ENCODE measurements around the gene GATM.
"Not testable (repeated sequence)": the region's sequence is repeated elsewhere in the genome, so short reads cannot be mapped to it uniquely, and the experiment has no call there.

The GATM gene

DNA sequence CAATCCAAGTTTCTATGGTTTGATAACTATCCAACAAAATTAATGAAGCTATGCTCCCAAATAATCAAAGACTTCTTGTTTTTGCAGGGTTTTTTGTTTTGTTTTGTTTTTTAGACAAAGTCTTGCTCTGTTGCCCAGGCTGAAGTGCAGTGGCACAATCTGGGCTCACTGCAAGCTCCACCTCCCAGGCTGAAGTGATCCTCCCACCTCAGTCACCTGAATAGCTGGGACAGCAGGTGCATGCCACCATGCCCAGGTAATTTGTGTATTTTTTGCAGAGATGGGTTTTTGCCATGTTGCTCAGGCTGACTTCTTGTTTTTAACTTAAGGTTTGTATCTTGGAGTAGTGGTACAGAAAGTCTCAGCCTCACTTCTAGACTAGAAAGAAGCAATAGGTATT is 11.0 kb upstream of the GATM start:
- DNase-seq (ENCODE audit: low spot score), result no peak

DNA sequence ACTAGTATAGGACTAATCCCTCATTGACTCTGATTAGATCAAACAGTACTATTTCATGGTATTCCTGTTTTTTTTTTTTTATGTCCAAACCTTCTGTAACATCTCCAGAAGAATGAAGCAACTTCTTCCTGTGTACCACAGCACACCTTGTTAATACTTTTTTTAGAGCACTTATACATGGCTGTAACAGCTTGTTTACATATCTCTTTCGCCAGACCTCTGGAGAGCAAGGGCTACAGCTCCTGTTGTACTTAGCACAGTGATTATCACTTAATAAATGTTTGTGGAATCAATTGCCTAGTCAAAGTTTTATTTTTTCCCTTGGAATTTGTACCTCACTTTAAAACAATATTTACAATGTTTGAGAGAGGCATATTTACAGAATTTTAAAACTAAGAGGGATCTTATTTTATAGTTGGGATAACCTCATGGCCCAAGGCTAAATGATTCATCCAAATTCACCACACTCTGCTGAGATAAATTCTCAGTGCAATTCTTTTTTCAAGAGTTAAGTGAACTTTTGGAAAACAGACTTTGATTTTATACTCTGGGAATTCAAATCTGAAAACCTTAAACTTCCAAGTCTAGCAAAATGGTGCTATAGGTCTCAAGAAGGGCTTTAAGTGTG is 9.2 kb upstream of the GATM start:
- no peak for DNase-seq (ENCODE audit: low spot score)

DNA sequence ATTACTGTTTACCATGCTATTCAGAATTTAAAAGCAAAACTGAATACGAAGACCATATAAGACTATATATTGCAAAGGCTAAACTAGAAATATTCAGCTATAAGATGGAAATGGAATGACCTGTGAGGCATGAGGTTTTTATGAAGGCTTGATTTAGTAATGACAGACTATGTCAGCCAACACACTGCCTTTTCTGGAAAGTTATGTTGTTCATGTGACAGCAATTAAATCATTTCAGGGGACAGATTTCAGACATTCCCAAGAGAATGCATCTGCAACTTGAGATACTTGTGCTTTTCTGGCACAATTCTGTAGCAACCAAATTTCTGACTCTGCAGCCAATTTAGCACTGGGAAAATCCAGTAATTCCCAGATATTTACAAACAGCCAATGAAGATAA is 8.6 kb upstream of the GATM start:
- DNase-seq (ENCODE audit: low spot score), result no peak

DNA sequence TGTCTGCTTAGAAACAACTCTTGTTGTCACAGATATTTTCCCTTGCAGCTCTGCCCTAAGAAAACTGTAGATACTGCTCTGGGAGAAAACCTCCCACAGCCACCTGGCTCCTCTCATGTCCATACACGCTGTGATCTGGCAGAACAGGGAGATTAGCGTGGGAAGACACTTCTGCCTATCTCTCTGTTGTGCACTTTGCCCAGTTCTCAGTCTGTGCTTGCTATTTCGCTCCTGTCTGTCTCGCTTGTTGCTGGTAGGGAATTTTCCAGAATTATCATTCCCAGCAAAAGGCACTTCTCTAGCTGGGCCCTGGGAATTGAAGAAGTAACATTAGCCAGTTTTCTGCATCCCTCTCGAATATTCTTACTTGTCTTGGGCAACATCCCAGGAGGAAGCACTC is 8.1 kb upstream of the GATM start:
- no peak for DNase-seq (ENCODE audit: low spot score)

DNA sequence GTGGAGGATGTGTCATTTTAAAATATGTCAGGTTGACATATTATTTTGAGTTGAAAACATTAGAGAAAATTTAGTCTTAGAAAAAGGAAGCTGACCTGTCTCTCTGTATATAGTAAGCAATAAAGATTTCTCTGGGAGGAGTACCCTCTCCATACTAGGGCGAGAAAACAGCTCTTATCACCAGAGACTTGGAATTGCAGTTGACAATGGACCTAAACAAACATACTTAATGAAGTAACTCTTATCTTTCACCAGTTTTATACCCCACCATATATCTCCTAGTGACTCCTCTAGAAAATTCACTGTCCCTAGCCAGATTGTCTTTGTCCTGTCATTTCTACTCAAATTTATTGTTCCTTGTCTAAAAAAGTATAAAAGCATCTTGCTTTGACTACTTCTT is 7.2 kb upstream of the GATM start:
- DNase-seq (ENCODE audit: low spot score), result no peak

DNA sequence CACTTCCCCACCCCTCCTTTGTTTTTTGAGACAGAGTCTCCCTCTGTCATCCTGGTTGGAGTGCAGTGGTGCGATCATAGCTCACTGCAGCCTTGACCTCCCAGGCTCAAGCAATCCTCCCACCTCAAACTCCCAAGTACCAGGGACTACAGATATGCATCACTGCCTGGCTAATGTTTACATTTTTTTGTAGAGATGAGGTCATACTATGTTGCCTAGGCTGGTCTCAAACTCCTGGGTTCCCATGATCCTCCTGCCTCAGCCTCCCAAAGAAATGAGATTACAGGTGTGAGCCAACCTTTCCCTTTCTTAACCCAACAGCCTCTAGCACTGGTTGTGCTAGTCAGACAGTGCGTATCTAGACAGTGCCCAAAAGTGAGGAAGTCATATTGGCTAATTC is 6.4 kb upstream of the GATM start:
- no peak for DNase-seq (ENCODE audit: low spot score)

DNA sequence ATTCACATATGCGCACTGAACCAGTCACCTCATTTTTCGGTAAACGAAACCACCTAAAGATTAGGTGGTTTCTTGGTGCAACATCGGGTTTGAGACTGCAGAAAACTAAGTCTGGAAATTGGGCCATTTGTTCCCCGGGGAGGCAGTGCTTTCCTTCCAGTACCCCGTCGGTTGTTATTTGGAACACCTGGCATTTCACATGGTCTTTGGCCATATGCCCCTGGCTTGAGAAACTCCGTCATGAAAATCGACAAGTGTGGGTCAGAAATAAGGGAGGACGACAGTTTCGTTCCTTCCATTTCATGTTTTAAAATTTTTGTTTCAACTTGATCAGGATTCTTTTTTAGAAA is 544 bp upstream of the GATM start:
- DNase-seq (ENCODE audit: low spot score), result no peak

DNA sequence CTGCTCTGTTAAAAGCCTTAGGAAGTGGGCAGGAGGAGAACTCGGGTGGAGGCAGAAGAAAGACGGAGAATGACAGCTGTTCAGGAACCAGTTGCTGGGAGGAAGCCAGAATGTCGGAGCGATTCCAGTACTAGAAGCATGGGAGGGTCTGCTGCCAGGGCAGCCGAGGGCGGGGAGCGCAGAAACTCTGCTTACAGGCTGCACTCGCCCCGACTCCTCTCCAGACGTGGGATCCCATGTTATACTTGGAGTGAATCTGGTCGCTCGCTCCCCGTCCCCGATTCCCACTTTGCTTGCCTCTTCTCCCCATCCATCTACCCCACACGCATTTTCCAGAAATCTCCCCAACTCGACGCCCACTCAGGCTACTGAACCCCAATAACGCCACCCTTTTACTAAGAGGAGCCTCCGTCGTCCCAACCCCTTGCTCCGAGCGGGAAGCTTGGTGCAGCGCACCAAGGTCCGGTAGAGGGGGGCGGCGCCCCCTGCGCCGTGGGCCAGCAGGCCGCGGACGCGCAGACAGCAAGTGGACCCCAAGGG is 665 bp downstream of the GATM start:
- DNase-seq (ENCODE audit: low spot score), result no peak

DNA sequence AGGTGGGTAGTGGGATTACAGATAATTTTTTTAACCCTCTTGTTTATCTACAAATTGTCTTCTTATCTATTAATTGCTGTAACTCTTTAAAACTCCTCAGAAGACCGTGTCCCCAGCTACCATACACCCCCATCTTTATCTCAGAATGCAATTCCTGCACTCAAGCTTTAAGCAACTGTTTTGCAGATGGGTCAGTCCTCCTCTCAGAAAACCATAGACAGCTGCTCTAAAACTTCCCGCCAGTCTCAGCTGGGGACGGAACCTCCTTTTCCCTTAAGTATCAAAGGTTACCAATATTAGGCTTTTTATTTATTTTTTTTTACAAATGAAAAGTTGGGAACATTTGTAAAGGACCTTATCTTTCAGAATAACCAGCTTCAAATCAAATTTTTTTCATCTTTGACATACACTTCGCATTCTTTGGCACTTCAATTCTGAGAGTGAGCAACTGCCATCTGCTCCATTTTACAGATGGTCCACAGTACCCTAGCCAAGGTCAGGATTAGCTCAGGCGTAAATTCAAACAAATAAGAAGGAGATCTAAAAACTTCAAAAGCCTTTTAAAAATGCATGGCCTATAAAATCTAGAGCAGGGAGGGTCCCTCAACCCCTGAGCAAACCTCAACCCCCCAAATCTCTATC is 1.3 kb downstream of the GATM start:
- no peak for DNase-seq (ENCODE audit: low spot score)

DNA sequence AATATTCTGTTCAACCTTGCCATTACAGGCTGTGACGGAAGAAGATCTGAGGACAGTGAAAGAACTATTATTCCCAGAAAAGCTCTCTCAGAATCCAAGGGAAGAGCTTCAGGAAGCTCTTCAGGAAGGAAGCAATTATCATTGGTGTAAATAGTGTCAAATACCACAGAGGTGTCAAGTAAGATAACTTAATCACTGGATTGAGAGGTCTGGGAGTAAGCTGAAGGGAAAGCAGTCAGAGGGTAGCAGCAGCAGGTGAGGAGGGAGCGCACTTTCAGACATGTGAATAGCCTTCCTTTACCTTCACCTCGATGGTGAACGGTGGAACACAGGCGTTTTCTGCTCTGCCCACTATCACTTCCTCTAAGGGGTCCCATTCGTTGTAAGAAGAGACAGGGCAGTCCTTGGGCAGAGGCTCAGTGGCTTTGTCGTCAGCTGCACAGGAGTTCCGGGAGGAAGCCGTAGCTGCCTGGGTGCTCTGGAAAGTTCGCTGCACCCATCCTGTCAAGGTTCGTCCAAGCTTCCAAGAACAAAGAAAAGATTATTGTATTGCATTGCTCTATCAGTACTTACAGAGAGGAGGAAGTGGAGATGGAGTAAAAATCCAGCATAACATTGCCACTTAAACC is 1.9 kb downstream of the GATM start:
- no peak for DNase-seq (ENCODE audit: low spot score)

DNA sequence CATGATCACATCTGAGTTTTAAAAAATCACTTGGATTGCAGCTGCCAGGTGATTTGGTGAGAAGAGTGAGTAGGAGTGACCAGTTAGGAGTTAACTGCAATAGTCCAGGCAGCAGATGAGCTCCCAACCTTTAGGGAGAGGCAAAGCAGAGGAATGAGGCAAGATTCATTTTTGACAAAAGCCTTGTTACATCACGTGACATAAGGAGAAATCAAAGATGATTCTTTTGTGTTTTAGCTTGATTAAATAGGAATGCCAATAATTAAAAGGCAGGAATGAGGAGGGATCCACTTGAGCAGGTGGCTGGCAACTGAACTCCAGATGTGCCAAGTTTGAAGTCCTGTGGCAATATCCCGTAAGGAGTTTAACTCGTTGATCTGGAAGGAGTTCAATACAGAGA is 2.5 kb downstream of the GATM start:
- no peak for DNase-seq (ENCODE audit: low spot score)

DNA sequence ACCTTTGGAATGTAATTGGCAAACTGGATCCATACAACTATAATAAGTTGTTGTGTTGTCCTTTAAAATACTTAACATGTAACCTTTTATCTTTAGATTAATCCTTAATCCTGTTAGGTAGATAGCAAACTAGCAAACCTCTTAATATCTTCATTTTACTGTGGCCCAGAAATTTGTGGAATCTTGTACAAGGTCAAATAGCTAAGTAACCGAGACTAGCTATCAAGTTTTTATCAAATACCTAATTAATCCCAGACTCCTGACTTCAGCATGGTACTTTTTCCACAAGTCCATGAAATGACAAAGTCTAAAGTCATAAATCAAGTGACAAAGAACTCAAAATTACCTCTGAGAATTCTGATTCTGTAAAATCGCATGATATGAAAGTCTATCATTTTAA is 4.4 kb downstream of the GATM start:
- no peak for DNase-seq (ENCODE audit: low spot score)

DNA sequence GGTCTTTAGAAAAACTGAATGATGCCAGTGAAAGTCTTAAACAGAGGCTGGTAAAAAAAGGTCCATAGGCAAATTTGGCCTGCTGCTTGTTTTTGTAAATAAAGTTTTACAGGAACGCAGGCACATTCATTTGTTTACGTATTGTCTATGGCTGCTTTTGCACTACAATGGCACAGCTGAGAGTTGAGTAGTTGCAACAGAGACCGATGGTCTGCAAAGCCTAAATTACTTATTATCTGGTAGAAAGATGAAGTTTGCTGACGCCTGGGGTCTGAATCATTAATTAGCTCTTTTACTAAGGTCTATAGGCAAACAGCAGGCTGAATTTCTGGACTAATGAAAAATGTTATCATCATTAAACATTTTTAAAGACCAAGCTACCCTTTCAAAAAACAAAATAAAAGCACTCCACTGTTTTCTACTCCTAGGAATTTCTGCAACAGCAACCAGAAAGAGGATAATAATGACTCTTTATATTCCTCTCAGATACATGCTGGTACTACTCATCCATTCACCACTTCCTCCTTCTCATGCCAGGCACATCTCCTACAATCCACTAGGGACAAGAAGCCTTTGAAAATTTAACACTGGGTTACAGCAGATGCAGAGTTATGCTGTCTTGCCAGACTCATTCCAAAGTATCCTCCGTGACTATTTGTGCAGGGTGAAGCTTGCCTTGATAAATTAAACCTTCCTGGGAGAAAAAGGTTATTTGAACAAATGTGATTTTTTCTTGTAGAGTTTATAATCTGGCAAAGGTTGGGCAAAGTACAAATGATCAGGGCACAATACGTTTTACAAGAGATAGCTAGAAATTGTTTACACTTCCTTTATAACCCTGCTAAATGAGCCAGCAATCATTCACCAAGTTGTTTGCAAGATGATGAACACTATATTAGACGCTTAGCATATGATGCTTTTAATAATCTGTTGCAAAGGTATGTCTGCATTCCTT is 6.0 kb downstream of the GATM start:
- DNase-seq (ENCODE audit: low spot score), result no peak

DNA sequence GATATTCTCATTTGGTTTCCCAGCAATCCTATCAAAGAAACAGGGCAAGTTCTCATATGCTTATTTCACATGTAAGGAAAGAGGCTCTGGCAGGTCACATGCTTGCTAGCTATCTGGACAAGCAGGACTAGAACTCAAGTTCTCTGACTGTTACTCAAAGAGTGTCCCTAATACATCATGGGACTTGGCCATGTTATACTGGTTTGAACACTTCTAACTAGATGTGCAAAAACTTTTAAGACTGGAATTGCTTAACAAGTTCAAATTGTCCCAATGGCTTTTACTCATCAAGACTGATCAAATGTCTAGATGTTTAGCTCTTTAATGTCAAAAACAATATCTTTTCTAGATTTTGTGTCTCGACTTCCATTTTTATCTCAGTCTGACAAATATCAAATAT is 6.8 kb downstream of the GATM start:
- no peak for DNase-seq (ENCODE audit: low spot score)

DNA sequence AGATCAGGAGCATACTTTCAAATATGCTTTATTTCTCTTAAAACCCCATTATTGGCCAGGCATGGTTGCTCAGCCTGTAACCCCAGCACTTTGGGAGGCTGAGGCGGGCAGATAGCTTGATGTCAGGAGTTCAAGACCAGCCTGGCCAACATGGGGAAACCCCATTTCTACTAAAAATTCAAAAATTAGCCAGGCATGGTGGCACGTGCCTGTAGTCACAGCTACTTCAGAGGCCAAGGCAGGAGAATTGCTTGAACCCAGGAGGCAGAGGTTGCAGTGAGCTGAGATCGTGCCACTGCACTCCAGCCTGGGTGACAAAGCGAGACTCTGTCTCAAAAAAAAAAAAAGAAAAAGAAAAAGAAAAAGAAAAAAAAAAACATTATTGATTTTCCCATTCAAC is 8.3 kb downstream of the GATM start:
- DNase-seq (ENCODE audit: low spot score), result not testable (repeated sequence)

DNA sequence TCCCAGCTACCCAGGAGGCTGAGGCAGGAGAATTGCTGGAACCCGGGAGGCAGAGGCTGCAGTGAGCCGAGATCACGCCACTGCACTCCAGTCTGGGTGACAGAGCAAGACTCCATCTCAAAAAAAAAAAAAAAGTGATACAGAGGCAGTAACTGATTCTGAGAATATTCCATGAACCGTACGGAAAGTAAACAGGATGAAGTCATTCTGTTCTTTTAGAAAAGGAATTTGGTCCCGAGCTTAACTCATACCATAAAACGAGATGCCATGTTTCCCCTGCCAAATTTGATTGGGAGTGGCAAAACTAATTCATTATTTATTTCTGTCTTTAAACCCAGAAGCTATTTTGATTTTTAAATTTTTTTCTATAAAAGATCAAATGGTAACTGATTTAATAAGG is 11.1 kb downstream of the GATM start:
- not testable (repeated sequence) for DNase-seq (ENCODE audit: low spot score)

DNA sequence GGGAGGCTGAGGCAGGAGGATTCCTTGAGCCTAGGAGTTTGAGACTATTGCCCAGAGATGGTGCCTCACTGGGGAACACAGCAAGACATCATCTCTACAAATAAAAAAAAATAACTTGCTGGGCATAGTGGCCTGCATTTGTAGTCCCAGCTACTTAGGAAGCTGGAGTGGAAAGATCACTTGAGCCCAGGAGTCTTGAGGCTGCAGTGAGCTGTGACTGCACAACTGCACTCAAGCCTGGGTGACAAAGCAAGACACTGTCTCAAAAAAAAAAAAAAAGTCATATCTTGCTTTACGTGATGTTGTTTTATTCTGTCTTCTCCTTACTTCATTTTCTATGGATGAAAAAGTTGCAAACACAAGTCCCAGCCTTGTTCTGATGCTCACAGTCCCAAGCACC is 14.1 kb downstream of the GATM start:
- DNase-seq (ENCODE audit: low spot score), result no peak

DNA sequence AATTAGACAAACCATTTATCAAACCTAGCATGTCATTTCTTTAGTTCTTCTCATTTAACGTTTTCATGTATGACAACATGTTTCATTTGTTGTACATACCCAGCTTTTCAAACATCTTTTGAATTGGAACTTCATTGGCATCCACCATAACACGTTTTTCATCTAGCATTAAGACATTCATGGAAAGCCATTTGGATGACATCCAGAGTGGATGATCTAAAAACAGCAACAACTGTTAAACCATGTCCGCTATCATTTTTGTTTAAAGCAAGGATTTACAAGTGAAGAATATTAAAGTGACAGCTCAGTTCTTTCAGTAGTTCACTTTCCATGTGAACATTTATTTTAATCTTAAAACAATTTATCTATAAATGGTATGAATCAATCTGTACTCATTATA is 14.5 kb downstream of the GATM start:
- no peak for DNase-seq (ENCODE audit: low spot score)

DNA sequence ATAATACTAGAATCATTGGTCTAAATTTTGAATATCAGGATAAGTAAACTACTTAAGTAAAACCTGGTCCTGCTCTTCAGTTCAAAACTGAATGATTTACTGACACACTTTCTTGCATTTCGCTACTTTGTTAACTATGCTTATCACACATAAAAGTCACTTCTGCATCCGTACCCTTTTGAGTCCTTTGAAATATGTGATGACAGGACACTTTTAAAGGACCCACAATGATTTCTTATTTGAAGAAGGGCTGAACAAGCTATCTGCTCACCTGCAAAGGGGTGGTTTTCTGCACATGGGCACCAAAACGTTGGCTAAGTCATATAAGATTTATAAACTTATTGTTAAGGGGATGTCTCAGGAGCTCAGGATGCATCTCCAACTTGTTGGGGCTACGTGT is 15.0 kb downstream of the GATM start:
- no peak for DNase-seq (ENCODE audit: low spot score)

DNA sequence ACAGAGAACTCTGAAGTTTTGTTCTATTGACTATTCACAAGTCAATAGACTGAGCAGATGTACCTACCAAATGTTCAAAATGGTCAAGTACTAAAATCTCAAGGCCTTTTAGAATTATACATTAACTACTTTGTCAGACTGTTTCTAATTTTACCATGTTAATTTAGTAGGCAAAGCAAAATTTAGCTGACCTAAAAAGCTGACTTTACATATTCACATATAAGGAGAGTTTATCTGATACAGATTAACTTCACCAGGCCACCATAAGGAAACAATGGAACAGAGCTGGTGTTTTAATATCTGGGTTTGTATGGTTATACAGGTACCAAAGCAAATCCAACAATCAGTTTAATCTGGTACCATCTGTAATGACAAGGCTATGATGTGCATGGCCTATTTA is 15.9 kb downstream of the GATM start:
- DNase-seq (ENCODE audit: low spot score), result no peak

DNA sequence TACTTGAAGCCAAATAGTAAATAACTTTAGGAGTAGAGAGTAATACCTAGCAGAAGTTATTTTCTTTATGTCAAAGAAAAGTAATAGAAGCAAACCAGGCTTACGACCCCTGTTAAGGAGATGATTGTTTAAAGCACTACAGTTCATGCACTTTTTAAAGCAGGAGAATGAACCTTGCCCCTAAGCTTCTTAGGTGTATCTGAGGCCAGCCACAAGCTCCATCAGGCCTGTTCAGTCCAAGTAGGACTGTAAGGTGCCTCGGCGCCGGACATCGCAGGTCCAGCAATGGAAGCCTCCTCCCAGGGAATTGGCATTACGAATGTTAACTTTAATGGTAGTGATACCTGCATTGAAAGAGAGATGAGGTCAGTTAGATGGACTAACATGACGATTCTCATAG is 16.5 kb downstream of the GATM start:
- no peak for DNase-seq (ENCODE audit: low spot score)

DNA sequence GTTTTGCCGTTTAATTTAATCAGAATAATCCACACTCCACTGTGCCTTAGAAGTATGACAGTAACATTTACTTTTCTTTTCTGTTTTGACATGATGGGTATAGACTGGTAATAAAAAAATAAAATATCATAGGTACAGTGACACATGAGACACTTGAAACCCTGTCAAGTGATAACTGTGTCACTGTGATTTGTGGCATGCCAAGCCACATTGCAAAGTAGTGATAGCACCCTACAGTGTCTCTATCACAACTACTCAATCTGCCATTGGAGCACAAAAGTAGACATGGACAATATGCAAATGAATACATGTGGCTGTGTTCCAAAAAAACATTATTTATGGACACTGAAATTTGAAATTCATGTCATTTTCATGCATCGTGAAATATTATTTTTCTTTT is 22.5 kb downstream of the GATM start:
- DNase-seq (ENCODE audit: low spot score), result no peak

DNA sequence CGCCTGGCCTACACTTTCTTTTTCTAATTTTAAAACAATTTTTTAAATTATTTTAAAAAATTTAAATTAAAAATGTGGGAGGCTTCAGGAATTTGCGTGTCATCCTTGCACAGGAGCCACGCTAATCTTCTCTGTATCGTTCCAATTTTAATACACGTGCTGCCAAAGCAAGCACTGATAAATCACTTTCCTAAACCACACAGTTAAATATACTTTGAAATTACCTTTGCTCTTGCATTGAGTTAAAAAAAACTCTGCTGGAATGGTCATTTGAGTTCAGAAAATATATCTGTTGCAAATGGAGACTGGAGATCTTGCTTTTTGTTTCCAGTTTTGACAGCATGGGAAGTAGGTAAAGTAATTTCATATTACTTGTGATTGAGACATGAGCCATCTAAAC is 23.6 kb downstream of the GATM start:
- no peak for DNase-seq (ENCODE audit: low spot score)

Data from CD4-positive, alpha-beta T cell treated with Interleukin-15 for 4 hours (primary cell).